Jurkat, Clone E6-1 (cell line): ENCODE data around the gene MSI2.

Experiments
- DNase-seq: peaks from one replicate; pipeline ENCODE4 v3.0.0-alpha.2; 2011; ENCODE audit warnings: low read depth, low spot score
- H3K4me3 ChIP-seq: 2 replicates; pipeline ENCODE4 v1.5.1; 2011; ENCODE audit warnings: mild to moderate bottlenecking, low read length, control low read depth, moderate library complexity

Gene MSI2

DNA sequence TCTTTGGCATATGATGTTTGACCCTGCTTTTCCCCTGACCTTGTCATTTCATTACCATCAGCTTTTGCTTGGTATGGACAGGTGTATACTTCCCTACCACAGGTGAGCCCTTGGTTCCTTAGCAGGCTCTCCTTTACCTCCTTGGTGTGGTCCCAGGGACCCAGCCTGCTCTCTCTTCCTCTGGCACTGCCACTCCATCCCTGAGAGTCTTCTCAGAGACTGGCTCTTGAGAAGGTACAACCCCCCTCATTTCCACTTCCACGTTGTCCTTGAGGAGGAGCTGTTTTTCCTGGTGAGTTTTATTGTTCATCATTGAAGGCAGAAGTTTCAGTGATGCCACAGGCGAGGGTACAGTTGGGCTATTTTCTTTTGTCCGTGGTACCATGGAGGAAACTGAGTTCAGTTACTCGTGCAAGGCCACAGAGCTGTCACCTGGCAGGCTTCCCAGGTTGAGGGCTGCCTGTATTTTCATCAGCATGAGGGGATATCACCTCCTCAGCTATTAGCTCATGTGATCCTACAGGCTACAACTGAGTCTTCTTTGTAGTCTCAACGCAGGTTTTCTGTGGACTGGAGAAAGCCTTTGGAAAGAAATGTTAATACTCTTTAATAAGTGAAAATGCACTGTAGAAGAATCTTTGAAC, 52.3 kb downstream of the MSI2 start:
- no peak overlapping the region for H3K4me3 ChIP-seq
- no peak for DNase-seq

- H3K4me3 ChIP-seq: no peak overlapping the region
- DNase-seq: no peak
Observed at GRCh38 chr17:57309479-57309878, 53.2 kb downstream of the MSI2 start.

DNA sequence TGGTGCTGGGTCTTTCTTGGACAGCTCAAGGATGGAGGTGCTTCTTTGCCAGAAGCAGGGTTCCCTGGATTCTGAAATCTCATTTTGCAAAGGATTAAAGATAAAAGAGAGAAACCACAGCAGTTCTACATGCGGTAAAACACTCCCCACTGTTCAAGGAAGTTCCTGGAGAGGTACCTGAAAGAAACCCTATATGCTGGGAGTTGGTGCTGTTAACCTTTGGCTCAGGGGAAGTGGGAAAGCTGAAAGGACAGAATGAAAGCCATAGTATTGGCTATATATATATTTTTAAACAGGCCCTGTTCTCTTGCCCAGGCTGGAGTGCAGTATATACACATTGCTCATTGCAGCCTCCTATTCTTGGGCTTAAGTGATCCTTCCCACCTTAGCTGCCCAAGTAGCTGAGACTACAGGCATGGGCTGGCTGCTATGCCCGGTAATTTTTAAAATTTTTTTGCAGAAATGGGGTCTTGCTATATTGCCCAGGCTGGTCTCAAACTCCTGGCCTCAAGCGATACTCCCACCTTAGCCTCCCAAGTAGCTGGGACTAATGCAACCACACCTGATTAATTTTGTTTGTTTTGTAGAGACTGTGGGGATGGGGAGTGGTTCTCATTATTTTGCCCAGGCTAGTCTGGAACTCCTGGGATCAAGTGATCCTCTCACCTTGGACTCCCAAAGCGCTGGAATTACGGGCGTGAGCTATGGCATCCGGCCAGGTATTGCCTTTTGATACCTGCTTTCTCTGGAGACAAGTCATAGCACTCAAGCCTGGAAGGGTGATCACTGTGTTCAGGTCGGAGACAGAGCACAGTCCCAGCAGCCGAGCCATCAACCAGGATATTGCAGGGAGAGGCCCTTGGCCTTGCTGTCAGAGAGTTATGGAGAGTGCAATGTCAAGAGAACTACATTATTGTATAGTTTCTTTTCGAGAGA, 55.2 kb downstream of the MSI2 start:
- DNase-seq: no peak
- no peak overlapping the region for H3K4me3 ChIP-seq

GRCh38 chr17:57312242-57312641, 55.9 kb downstream of the MSI2 start:
- no peak for DNase-seq
- H3K4me3 ChIP-seq: no peak overlapping the region

DNA sequence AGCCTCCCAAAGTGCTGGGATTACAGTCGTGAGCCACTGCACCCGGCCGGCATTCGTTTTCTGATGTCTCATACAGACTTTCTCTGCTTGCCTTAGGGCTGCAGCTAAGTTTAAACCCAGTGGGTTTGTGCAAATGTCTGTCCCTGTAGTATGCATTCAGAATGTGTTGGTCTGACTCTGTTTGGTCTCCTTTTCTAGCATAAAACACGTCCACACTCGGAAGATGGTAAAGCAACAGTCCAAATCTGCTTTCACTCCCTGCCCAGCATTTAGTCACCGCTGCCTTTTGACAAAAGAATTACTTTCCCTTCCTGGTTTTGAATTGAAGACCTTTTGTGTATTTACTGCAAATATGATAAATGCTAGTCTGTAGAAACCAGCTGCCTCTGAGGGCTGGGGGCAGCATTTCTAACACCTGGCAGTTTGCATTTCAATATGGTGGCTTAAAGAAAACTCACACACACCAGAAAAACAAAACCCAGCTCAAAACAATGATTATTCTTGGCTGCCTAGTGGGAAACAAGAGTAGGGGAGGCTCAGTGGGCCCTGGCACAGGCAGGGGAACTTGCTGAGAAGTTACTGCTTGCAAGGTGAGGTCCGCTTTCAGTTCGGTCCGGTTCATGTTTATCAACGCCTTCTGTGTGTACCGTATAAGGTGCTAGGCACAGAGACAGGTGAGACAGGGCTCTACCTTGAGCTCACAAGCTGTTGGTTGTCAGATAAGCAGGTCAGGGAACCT, 56.9 kb downstream of the MSI2 start:
- H3K4me3 ChIP-seq: no peak overlapping the region
- no peak for DNase-seq

DNA sequence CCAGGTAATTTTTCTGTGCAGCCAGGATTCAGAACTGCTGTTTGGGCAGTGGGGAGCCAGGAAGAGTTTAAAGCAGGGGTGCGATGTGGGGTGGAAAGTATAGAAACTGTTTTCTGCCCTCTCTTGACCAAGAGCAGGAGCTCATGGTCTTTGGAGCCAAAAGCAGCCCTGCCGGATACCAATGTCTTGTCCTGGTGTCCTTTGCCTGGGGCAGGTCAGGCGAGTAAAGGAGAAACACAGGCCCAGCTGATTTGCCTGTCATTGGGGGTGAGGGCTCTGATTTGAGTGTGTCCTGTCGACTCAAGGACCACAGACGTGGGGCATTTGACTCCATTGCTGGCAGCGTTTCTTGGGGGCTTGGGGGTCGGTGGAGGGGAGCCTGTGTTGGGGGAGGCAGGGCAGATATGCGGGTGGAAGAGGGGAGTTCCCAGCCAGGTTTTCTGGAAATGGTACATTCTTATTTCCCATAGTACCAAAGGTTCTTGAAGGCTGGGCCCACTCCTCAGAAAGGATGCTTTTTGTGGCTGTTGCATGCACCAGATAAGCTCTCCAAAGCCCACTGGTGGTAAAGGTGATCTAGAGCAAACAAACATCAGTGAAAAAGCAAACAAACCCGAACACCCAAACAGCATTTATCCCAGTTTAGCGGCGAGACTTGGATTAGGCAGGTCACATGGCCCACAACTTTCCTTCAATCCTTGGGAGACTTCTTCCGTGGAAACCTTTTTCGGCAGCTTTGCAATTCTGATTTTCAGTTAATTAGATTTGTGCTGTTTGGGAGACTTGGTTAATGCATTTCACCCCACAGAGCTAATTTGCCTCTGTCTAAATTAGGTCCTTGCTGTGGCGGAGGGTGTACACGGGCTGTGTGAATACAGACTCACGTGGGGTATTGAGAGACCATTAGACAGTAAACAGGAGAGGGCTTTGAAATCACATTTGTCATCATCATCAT, 59.0 kb downstream of the MSI2 start:
- no peak overlapping the region for H3K4me3 ChIP-seq
- DNase-seq: no peak

DNA sequence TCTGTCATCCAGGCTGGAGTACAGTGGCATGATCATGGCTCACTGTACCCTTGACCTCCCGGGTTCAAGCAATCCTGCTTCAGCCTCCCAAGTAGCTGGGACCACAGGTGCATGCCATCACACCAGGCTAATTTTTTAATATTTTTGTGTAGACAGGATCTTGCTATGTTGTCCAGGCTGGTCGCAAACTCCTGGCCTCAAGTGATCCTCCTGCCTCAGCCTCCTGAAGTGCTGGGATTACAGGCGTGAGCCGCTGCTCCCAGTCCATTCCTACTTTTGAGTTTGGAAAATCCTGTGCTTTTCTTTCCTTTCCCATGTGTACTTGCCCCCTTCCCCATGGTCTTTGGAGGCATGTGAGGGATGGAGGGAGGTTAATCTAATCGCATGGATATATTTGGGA, 60.0 kb downstream of the MSI2 start:
- no peak overlapping the region for H3K4me3 ChIP-seq
- no peak for DNase-seq

DNA sequence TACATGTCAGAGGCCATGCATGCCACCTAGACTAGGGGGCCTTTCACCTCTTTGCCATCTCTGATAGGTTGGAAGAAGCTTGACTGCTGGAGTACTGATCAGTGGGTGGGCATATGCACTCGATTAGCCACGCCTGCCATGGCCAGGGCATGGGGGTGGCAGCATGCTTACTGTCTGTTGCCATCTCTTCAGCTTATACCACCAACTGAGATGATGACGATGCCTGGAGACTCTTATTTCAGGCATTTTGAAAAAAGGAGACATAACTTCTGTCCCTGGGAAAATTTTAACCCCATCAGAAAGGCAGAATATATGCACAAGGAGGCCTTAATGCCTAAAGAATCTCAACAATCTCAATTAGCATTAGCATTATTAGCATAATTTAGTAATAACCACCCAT, 60.8 kb downstream of the MSI2 start:
- DNase-seq: no peak
- no peak overlapping the region for H3K4me3 ChIP-seq

DNA sequence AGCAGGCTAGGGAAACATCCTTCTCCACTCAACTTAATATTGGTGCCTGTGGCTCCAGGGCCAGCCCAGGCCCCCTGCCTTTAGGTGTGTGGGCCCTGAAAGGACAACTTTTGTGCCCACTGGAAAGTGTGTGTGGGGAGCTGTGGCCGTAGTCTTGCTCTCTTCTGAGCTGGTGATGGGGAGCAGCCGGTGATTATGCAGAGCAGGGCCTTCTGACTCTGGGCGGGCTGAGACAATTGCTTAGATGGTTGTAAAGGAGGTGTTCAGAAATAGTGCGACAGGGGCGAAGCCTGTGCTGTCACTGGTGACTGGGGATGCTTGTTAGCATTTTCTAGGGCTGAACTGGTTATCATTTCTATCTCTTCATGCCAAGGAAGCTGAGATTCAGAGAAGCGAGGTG, 62.6 kb downstream of the MSI2 start:
- no peak for DNase-seq
- H3K4me3 ChIP-seq: no peak overlapping the region

- DNase-seq: no peak
- no peak overlapping the region for H3K4me3 ChIP-seq
Observed at GRCh38 chr17:57319806-57320205, 63.5 kb downstream of the MSI2 start.

GRCh38 chr17:57323391-57323790, 67.1 kb downstream of the MSI2 start:
- H3K4me3 ChIP-seq: no peak overlapping the region
- DNase-seq: no peak

DNA sequence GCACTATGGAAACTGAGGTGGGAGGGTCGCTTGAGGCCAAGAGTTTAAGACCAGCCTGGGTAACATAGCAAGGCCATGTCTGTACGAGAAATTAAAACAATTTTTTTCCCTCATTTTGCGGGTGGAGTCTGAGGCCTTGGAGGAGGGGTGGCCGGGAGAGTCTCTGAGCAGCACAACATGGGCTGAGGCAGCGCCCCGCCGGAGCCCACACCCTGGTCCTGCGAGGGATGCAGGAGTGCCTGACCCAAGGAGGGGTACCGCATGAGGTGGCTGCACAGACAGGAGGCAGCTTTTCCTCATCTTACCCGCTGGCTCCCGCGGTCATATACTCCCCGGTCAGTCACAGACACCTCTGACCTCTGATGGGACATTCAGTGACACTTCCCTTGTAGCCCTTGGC, 67.7 kb downstream of the MSI2 start:
- no peak for DNase-seq
- no peak overlapping the region for H3K4me3 ChIP-seq

DNA sequence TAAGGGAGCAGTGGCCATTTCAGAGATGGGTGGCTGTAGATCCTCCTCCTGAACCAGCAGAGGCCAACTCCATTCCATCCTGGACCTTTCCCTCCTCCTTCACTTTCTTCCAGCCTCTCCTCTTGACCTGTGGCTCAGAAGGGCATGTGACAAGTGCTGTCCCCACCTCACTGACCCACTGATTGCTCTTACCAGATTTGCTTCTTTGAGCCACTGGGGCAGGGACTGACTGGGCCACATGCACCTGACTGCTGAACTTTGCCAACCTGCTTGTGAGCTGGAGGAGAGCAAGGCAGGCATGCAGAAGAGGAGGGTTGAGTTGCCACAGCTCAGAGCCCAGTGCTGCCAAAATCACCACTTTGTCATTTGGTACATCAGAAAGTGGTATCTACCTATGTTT, 68.3 kb downstream of the MSI2 start:
- DNase-seq: no peak
- H3K4me3 ChIP-seq: no peak overlapping the region

DNA sequence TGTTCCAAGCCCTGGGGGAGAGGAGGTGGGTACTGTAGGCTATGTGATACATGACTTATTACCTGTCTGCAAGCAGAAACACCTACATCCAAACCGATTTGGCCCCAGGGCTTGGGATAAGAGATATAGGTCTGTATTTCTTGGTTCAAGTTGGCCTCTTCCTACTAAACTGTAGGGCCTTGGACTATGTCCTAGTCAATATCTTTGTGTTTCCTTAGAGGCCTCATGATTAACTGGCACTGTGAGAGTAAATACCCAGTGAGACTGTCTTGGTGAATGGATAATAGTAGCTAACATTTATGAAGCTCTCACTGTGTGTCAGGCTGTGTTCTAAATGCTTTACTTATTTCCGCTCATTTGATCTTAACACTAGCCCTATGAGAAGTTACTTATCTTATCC, 70.0 kb downstream of the MSI2 start:
- H3K4me3 ChIP-seq: no peak overlapping the region
- no peak for DNase-seq

DNA sequence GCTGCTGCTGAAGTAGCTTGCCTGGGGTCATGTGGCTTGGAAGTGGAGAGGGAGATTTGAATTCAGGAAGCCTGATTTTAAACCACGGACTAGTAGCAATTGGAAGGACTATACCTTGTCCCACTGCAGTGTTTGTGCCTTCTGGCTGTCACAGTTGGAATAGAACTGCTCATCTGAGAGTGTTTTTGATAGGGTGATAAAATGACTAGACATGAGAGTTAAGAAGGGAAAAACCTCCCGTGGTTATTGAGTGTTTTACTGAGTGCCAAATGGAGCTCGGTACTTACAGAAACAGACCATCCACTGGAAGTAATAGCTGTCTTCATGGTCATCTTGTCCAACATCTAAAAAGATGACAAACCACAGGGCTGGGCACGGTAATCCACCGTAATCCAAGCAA, 70.4 kb downstream of the MSI2 start:
- DNase-seq: no peak
- H3K4me3 ChIP-seq: no peak overlapping the region

- H3K4me3 ChIP-seq: no peak overlapping the region
- no peak for DNase-seq
Observed at GRCh38 chr17:57327176-57327970, 71.0 kb downstream of the MSI2 start.

GRCh38 chr17:57328109-57328882, 72.0 kb downstream of the MSI2 start:
- DNase-seq: peak; percentile 63
- no peak overlapping the region for H3K4me3 ChIP-seq
